Endometrial microvascular endothelial cells (primary cell): ENCODE results near the gene ENG. TPM values are rescaled to one million over a fixed set of nuclear protein-coding genes. Genes with fewer than 3 reads are reported as not detected.

Source experiments
- in situ Hi-C: cut with HindIII; loops from 2 replicates; pipeline ENCODE4 v1.10.0; 2017; ENCODE audit warnings: low sequenced_read_pairs, low pct_unique_long_range_greater_than_20kb; ENCODE audit errors: inconsistent ontology term
- total RNA-seq: library from RNA; depleted of rRNA; stranded (reverse); fragments of >200 nt; gene quantifications from one replicate; pipeline ENCODE4 v1.2.3, GENCODE V29; 2015; ENCODE audit errors: inconsistent ontology term

ENG gene
- total RNA-seq, 1 donor from 2014 or later = 436 TPM

DNA sequence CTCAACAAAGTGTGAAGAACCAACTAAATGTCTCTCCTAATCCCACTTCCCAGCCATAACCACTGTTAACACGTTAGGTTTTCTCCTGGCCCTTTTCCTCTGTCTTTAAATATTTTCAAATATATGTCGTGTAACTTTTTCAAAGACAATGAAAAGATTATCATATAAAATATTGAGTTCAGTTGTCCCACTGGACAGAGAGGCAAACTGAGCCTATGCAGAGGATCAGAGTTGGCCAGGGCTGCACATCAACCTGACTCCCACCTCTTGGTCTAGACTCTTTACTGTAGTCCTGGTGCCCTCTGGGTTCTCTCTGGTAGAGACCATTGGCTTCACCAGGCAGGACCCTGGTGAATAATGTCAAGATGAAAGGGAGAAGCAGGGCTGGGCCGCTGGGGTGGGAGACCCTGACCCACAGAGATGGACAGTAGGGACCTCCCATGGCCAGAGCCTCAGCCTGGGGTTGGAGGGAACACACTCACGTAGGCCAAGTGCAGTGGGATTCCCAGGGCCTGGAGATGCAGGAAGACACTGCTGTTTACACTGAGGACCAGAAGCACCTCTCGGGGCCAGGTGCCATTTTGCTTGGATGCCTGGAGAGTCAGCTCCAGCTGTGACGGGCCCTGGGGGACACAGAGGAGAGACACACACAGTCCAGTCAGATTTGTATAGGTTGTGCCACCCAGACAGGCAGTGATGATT, 25.1 kb downstream of the ENG start:
- in situ Hi-C loops = no loop called here

DNA sequence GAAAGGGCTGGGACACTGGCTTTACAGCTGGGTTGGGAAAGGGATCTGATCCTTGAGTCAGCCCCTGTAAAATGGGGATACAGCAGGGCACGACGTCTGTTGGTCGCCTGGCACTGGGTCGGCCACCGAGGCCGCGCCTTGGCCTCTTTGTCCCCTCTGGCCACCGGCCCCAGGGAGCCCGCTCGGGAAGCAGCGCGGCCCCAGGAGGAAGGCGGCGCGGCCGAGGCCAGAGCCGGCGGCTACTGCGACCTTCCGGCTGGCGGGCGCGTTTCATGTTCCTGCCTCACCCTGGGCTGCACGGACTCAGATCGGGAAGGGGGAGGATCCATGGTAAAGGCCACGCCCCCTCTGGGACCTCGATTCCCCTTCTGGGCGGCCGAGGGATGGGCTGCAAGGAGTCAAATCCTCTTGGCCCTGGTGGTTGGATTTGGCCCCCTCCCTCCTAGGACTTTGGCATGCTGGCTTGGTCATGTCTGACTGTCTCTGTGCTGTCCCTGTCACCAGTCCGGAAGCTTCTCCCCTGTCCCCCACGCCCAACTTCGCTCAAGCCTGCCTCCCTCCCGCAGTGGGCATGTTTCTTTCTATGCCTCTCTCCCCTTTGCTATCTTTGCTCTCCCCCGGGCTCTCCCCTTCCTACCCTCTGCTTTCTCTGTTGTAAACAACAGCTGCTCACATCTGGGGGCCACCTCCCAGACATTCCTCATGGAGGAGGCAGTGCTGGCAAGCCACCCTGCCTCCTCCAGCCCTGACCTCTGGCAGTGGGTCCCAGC, 26.0 kb downstream of the ENG start:
- in situ Hi-C loops = no loop called here

DNA sequence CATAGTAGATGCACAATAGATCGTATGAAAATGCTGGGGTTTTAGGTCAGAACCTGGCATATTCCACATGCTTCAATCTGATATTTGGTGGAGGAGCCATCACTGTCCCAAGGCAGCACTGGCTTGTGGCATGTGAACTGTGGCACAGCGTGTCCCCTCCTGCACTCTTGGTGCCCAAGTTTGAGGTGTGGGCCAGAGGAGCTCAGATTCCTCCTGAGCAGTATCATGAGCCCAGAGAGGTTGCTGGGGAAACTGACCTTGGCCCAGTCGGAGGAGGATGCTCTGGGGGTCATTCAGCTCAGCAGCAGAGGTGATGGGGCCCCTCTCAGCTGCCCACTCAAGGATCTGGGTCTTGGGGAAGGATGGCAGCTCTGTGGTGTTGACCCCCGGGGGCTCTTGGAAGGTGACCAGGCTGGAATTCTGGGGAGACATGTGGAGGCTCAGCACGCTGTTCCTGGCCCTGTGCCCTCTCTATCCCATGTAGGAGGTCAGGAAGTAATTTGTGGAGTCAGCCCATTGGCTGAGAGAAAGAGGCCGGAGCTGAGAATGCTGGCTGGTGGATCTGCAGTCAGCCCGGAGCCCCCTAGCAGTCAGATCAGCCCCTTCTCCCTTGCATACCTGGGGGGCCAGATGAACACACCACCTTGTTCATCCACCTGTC, 28.1 kb downstream of the ENG start:
- in situ Hi-C loops = no loop called here

DNA sequence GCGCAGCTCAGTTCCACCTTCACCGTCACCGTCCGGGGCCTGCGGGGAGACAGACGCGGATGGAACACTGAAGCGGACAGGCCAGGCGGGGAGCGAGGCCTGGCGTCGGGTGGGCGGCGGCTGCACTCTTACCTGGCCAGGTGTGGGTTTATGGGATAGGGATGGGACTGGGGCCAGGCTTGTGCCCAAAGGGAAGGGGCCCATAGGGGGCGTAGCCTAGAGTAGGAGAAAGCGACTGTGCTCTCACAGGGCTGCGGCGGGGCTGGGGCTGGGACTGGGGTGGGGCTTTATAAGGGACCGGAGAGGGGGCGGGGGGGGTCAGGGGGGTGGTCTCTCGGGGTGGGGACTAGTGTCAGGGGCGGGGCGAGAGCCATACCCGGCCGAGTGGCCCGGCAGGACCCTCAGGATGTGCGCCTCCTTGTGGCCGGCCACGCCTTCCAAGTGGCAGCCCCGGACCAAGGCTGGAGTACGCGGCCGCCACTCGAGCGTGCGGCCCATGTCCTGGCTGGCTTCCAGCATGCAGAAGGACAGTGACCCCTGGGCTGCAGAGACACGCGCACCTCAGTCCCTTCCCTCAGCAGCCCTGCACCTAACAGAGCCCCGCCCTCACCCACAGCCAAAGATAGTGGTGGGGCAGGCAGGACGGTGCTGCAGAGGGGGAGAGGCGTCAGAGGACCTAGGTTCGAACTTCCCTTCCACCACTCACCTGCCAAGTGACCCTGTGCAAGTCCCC, 29.0 kb downstream of the ENG start:
- in situ Hi-C loops = no loop called here

DNA sequence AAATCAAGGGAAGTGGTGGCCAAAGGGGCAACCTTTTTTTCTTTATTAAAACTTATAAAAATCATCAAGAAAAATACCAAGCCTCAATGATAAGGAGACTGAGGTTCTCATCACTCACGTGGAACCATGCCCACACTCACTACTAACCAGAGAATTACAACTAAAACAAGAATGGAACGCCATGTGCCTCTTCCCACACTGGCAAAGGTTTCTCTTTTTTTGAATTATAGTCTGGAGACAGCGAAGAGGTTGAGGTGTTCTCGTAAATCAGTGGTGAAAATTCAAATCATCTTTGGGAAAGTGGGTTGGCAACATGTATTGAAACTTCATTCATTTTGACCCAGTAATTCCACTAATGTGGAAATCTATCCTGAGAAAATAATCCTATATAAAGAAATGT, 32.4 kb downstream of the ENG start:
- in situ Hi-C loops = no loop called here

DNA sequence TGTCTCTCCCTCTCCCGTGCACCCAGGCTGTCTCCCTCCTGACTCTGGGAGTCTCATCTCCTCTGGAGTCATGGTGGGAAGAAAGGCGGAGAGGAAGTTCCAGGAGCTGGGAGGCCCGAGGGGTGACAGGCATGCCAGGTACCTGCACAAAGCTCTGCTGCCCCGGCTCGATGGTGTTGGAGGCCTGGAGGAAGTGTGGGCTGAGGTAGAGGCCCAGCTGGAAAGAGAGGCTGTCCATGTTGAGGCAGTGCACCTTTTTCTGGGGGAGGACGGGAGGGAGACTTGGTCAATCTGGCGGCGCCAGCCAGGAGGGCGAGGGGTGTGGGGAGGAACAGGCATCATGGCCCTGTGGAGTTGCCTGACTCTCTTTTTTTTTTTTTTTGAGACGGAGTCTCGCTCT, 35.9 kb downstream of the ENG start:
- in situ Hi-C loops = no loop called here

DNA sequence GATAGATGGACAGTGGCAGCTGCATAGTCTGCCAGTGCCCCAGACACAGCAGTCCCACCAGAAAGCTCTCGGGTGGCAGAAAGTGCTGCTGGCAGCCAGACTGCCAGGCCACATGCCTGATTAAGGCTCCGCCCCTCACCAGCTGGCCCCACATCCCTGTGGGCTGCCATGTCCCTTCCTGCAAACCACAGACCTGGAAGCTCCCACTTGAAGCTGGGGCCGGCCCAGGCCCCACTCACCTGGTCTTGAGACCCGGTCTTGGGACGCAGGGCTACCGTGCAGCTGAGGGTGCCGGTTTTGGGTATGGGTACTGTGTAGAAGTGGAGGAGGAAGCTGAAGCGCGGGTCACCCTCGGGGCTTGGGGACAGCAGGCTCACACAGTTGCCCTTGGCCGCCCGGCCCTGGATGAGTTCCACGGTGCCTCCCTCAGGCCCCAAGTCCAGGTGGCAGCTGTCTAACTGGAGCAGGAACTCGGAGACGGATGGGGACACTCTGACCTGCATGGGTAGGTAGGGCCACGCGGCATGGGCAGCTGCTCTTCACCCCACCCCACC, 36.5 kb downstream of the ENG start:
- in situ Hi-C loops = no loop called here

DNA sequence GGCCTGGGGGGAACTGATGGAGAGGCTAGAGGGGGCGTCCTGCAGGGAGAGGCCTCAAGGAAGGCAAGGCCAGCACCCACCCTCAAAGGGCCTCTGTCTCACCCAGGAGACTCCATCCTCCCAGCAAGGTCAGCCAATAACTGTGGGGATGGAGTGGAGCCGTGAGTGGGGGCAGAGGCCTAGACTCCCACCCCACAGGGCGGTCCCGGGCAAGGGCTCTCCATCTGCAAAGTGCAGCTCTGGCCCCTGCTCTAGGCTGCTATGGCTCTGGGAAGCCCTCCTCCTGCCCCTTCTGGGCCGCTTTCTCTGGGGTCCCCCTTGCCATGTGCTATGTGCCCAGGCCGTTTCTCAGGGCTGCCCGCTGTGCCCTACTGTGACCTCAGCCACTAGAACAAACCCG, 37.7 kb downstream of the ENG start:
- in situ Hi-C loops = no loop called here

DNA sequence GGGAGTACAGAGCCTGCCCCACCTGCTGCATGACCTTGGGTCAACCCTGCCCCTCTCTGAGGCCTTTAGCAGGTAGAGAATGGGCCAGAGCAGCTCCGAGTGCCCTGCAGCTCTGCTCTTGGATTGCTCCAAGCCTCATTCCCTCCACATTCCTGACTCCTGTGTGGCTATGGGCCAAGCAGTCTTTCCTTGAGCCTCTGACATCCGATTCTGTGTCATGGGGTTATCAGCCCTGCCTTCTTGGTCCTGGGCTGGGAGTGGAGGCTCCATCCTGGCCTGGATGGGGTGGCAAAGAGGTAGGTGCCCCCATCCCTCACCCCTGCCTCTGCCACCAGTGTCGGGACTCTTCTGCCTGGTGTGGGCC, 38.1 kb downstream of the ENG start:
- in situ Hi-C loops = no loop called here

DNA sequence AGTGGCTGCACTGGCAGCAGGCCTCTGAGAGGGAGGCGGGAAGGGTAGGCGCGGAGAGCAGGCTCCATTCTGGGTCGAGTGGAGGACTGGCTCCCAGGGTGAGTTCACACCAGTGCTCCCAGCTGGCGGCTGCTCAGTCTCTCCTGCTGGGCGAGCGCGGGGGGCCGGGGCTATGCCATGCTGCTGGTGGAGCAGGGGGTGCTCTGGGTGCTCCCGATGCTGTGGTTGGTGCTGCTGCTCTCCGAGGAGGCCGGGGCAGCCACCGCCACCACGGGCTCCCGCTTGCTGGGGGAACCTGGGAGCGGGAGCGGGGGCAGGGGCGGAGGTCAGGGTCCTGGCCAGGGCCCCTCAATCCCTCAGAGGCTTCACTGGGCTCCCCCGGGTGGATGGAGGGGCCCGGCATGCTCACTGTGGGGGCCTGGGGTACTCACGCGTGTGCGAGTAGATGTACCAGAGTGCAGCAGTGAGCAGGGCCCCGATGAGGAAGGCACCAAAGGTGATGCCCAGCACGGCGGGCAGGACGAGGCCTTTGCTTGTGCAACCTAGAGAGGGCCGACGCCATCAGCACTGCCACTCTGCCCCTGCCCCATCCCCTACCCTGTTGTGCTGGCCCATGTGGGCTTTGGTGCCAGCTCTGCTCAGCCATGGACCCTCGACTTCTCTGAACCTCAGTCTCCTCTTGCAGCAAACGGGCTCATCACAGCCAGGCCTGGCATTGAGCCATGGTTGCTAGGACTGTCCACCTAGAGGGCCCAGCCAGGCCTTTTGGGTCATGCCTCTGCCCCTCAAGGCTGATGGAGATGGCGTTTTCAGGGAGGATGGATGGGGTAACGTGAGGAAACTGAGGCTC, 38.7 kb downstream of the ENG start:
- in situ Hi-C loops = no loop called here

DNA sequence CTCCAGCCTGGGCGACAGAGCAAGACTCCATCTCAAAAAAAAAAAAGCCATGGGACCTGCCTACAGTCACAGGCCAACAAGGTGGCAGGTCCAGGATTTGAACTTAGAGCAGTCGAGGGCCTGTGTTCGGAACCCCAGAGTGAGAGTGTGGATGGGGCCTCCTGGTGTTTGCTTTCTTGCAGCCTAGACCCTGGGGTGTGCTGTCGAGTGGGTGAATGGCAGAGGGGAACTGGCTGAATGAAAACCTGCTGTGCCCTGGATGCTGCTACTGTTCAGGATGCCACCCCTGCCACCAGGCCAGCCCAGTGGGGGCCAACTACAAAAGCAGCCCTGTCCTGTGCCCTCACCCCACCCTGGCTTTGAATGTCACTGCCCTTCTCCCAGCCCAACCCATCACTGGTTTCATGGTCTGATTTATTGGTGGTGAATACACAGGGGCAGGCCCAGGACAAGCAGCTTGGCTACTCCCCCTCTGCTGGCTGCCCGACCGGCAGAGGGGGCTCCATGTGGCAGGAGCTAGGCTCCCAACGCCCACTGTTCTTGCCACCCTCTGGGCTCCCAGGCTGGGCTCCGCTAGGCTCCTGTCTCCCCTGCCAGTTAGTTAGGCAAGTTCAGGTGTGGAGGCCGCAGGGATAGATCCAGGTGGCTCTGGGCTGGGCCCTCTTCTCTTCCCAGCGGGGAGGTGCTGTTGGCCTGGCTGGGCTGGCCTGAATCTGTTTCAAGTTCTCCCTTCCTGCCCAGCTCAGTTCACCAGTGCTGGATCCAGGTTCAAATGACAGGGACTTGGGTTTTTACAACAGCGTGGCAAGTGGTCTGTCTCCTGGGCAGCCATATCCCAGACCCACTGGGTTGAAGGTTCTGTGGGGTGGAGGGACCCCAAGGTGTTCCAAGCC, 39.6 kb downstream of the ENG start:
- in situ Hi-C loops = no loop called here

DNA sequence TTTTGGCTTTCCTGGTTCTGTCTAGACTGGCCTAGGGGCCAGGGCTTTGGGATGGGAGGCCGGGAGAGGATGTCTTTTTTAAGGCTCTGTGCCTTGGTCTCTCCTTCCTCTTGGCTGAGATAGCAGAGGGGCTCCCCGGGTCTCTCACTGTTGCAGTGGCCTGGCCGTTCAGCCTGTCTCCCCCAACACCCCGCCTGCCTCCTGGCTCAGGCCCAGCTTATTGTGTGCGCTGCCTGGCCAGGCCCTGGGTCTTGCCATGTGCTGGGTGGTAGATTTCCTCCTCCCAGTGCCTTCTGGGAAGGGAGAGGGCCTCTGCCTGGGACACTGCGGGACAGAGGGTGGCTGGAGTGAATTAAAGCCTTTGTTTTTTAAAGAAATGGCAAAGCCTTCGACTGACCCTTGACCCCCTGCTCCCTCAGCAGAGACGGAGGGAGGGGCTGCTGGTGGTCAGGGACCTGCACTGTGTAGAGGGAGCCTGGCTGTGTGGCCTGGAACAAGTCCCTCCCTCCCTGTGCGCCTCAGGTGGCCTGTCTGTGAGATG, 40.7 kb downstream of the ENG start:
- in situ Hi-C loops = no loop called here

DNA sequence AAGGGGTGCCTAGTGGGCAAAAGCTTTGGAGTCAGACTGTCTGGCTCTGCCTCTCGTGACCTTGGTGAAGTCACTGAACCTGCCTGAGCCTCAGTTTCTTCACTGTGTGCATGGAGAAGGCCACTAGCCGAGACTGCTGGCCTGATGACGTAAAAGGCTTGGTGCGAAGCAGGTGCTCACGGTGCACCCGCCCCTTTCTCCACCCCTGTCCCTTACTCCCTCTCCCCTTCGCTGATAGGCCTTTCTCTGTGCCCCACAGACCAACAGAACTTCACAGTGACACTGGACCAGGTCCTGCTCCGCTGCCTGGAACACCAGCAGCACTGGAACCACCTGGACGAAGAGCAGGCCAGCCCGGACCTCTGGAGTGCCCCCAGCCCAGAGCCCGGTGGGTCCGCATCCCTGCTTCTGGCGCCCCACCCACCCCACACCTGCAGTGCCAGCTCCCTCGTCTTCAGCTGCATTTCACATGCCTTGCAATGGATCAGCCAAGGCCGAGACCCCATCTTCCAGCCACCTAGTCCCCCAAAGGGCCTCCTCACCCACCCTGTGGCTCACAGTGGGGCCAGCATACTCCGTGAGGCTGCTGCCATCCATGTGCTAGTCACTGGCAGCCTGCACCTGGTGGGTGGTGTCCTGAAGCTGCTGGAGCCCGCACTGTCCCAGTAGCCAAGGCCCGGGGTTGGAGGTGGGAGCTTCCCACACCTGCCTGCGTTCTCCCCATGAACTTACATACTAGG, 41.4 kb downstream of the ENG start:
- in situ Hi-C loops = no loop called here

DNA sequence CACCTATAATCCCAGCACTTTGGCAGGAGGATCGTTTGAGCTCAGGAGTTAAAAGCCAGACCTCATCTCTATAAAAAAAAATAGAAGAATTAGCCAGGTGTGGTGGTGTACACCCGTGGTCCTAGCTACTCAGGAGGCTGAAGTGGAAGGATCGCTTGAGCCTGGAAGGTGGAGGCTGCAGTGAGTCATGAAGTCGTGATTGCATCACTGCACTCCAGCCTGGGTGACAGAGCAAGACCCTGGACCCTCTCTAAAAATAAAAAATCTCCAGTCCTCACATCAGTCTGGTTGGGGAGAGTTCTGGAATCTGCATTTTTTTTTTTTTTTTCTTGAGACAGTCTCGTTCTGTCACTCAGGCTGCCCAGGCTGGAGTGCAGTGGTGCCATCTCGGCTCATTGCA, 42.4 kb downstream of the ENG start:
- in situ Hi-C loops = no loop called here

DNA sequence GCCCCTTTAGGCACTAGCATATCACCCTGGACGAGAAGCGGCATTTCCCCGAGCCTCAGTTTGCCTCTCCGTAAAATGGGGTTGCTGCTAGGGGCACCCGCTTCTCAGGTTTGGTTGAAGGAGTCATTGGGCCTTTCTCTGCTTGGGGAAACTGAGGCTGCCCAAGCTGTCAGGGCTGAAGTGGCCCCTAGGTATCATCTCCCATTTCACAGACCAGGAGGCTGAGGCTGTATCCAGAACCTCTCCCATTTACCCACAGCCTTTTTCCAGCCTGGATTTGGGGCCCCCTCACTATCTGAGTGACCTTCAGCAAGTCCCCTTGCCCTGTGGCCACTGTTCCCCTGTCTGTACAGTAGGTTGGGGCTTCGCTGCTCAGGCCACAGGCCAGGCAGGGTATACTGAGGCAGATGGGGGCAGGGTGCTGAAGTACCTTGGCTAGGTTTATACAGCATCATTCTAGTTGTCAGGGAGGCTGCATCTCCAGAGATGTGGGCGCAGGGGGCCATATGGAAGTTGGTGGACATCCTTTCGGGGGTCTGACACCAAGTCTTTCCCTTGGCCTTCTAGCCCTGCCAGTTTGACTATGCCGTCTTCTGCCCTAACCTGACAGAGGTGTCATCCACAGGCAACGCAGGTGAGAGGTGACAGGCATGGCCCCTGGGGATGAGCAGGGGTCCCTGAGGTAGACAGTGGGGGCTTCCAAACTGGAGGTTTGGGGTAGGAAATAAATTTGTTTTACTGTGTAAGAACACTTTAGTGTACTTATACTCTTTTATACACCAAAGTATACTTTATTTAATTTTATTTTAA, 43.9 kb downstream of the ENG start:
- in situ Hi-C loops = no loop called here
